HepG2 (cell line): ENCODE measurements around the gene SCN2A. TPM values are rescaled to one million over a fixed set of nuclear protein-coding genes. Genes with fewer than 3 reads are reported as not detected.

Experiments
- ATAC-seq: fragments of 200-7000 bp; cut with Tn5 transposase; 3 replicates; pipeline ENCODE4 v1.9.1; 2020; ENCODE audit warnings: mild to moderate bottlenecking, moderate library complexity
- BruUV-seq: library from RNA; stranded (reverse); fragments of 400-500 nt; replicated peaks from 2 replicates; lab custom pipeline; 2021; lab: Mats Ljungman, UMichigan
- CTCF ChIA-PET: fragments of 300-600 bp; formaldehyde crosslinking; extraction: SDS; loops from one replicate; lab custom pipeline; 2021; ENCODE audit warnings: low total read pairs, inconsistent platforms, low intra/inter-chr PET ratio; lab: Yijun Ruan, JAX
- POLR2A ChIA-PET: fragments of 350-600 bp; sonication (Branson Sonifier 250); formaldehyde crosslinking; loops from one replicate; lab custom pipeline; 2020; ENCODE audit warnings: antibody characterized with exemption, inconsistent platforms; lab: Yijun Ruan, JAX
- DNase-seq: peaks from one replicate; pipeline ENCODE4 v3.0.0-alpha.2; 2015; ENCODE audit warnings: low spot score
- FAIRE-seq: peaks from 3 replicates; lab custom pipeline; 2011; peaks lifted over from hg19 to GRCh38; lab: Jason Lieb, UNC
- H2AFZ ChIP-seq: one replicate; pipeline ENCODE4 v1.6.1; 2011; ENCODE audit warnings: low read length, inconsistent platforms
- H3K27ac ChIP-seq: fragments of 300-600 bp; 3 replicates; pipeline ENCODE4 v1.8.0; 2011; ENCODE audit warnings: mixed run types, mild to moderate bottlenecking, mixed read lengths, low read length, inconsistent platforms; ENCODE audit not compliant: insufficient read depth; ENCODE audit errors: extremely low read length
- H3K27me3 ChIP-seq, 2 experiments: fragments of 200-600 bp in 1 of 2; 2 replicates in 1 of 2; 3 replicates in 1 of 2; pipeline versions ENCODE4 v1.6.0 to v1.8.0; 2011; ENCODE audit warnings: low read length in 2 of 2, mild to moderate bottlenecking in 2 of 2, moderate library complexity in 2 of 2, inconsistent platforms in 1 of 2; ENCODE audit not compliant: insufficient read depth in 2 of 2, control insufficient read depth in 1 of 2
- H3K36me3 ChIP-seq, 2 experiments: fragments of 200-600 bp in 1 of 2; replicated peaks in 1 of 2; 2 replicates in 1 of 2; 3 replicates in 1 of 2; pipeline versions ENCODE4 v1.5.1 to v1.8.0; 2011; ENCODE audit warnings: low read length in 2 of 2, inconsistent platforms in 1 of 2; ENCODE audit not compliant: insufficient read depth in 2 of 2, control insufficient read depth in 1 of 2
- H3K4me1 ChIP-seq: 2 replicates; pipeline ENCODE4 v1.5.1; 2012; ENCODE audit warnings: low read length, inconsistent platforms; ENCODE audit not compliant: insufficient read depth
- H3K4me2 ChIP-seq: 2 replicates; pipeline ENCODE4 v1.6.0; 2011; ENCODE audit warnings: low read depth, low read length, inconsistent platforms
- H3K4me3 ChIP-seq, 3 experiments: fragments of 200-600 bp in 1 of 3; sonication (generic), shearing (Covaris generic) in 1 of 3; replicated peaks in 1 of 3; 2 replicates each; pipeline ENCODE4 v1.5.1; 2011 to 2016; ENCODE audit warnings: low read length in 3 of 3, inconsistent platforms in 2 of 3, low read depth in 2 of 3, mild to moderate bottlenecking in 2 of 3, control low read depth in 1 of 3, mixed read lengths in 1 of 3; ENCODE audit not compliant: insufficient read depth in 1 of 3
- H3K79me2 ChIP-seq: one replicate; pipeline ENCODE4 v1.6.1; 2011; ENCODE audit warnings: low read length, inconsistent platforms; ENCODE audit not compliant: insufficient read depth
- H3K9ac ChIP-seq: 2 replicates; pipeline ENCODE4 v1.6.0; 2011; ENCODE audit warnings: mild to moderate bottlenecking, low read depth, low read length, inconsistent platforms; ENCODE audit not compliant: insufficient read depth
- H3K9me3 ChIP-seq: 2 replicates; pipeline ENCODE4 v1.5.1; 2012; ENCODE audit warnings: mild to moderate bottlenecking, low read length
- H4K20me1 ChIP-seq: 2 replicates; pipeline ENCODE4 v1.6.0; 2011; ENCODE audit warnings: inconsistent platforms, mild to moderate bottlenecking, low read length, moderate library complexity; ENCODE audit not compliant: insufficient read depth
- GABPA ChIP-seq, 2 experiments: IDR thresholded peaks; 2 replicates each; pipeline ENCODE4 v1.6.1; 2011 to 2016; ENCODE audit warnings: low read depth in 2 of 2, low read length in 1 of 2, missing biosample characterization in 1 of 2, missing genetic modification characterization in 1 of 2
- GPN1 ChIP-seq: sonication (generic); formaldehyde crosslinking; IDR thresholded peaks from 2 replicates; pipeline ENCODE4 v1.5.1; 2020; ENCODE audit warnings: missing genetic modification reagents, borderline replicate concordance
- HNRNPLL ChIP-seq: fragments of 200-400 bp; formaldehyde crosslinking; IDR thresholded peaks from 2 replicates; pipeline ENCODE4 v1.6.1; 2017; ENCODE audit warnings: mild to moderate bottlenecking, low read depth, low read length; ENCODE audit not compliant: poor library complexity, severe bottlenecking
- KDM6A ChIP-seq: IDR thresholded peaks from 2 replicates; pipeline ENCODE4 v1.6.1; 2016; ENCODE audit warnings: low read depth
- ZMYM3 ChIP-seq: sonication (generic); formaldehyde crosslinking; IDR thresholded peaks from 2 replicates; pipeline ENCODE4 v1.5.1; 2020; ENCODE audit warnings: mild to moderate bottlenecking, missing genetic modification reagents
- ZNF724P ChIP-seq: sonication (generic); formaldehyde crosslinking; IDR thresholded peaks from 2 replicates; pipeline ENCODE4 v1.8.0; 2022; ENCODE audit warnings: missing genetic modification reagents, borderline replicate concordance
- ZNF773 ChIP-seq: sonication (generic); formaldehyde crosslinking; IDR thresholded peaks from 2 replicates; pipeline ENCODE4 v1.4.0; 2020; ENCODE audit warnings: missing genetic modification reagents, borderline replicate concordance
- WGBS: methylation state at CpG from one replicate; pipeline ENCODE4 v1.1.6; 2017; ENCODE audit warnings: low lambda C conversion rate; 5-methylcytosine and 5-hydroxymethylcytosine counted together
- in situ Hi-C: cut with HindIII; loops from 2 replicates; pipeline ENCODE4 v1.10.0; 2017; ENCODE audit warnings: low pct_unique_long_range_greater_than_20kb; ENCODE audit not compliant: extremely low pct_ligation_motif_present
- intact Hi-C: fragments of 100-400 bp; cut with micrococcal nuclease; formaldehyde crosslinking; loops from one replicate; pipeline ENCODE4 v1.10.0; 2022; ENCODE audit not compliant: unreplicated experiment
- polyA plus RNA-seq, 8 experiments: library from polyadenylated mRNA; depleted of rRNA in 3 of 8; stranded (reverse) in 7 of 8; unstranded in 1 of 8; fragments of >200 nt; fragmentation: Illumina TruSeq in 4 of 8; extraction: Trizol in 4 of 8; gene quantifications; 2 replicates each; pipeline versions ENCODE4 v1.2.1 to v1.2.3, GENCODE V29; 2011 to 2016; ENCODE audit warnings: low read depth in 4 of 8, missing spikeins in 1 of 8, mixed read lengths in 1 of 8; ENCODE audit not compliant: insufficient read depth in 1 of 8
- total RNA-seq, 5 experiments: library from RNA; depleted of rRNA; stranded (reverse); fragments of >200 nt; fragmentation: Illumina TruSeq; extraction: Trizol; gene quantifications; 2 replicates each; pipeline ENCODE4 v1.2.3, GENCODE V29; 2016; ENCODE audit warnings: low read depth in 1 of 5
- TF ChIP-seq, protein P1 (sequence below): sonication (generic); formaldehyde crosslinking; IDR thresholded peaks from 2 replicates; pipeline ENCODE4 v1.4.0; 2020; ENCODE audit warnings: missing genetic modification reagents

Gene SCN2A
- total and polyA plus RNA-seq, 2 of the 13 experiments (the other 11 are each of a cell fraction or from before 2014, with no cell fraction given): 0.20 to 0.30 TPM

DNA sequence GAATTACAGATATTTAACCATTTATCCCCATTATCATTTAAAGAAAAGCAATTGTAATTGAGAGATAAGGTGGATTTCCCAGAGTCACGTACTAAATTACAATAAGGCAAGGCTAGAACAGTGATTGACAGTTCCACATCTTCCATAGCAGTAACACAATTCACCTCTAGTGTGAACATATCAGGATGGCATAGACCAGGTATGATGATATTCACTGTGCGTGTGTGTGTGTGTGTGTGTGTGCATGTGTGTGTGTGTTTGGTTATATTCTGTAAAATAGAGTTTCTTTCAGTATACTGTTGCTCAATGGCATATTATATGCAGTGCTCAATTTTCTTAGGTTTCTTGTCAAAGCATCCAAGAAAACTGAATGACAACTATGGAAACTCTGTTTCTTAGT lies 1.7 kb downstream of the SCN2A start:
- Histone ChIP-seq H3K36me3 (no peaks in the 10 kb centered on the region), H4K20me1 (no peaks in the 10 kb centered on the region), H2AFZ (no peak overlapping the region), H3K79me2 (no peaks in the 10 kb centered on the region), H3K9me3 (no peaks in the 10 kb centered on the region), H3K27ac (no peak overlapping the region), H3K4me2 (no peak overlapping the region), H3K27me3 (no peaks in the 10 kb centered on the region), H3K4me3 (no peak overlapping the region), H3K9ac (no peak overlapping the region), H3K4me1 (no peaks in the 10 kb centered on the region)
- intact Hi-C loops (no loop called here), in situ Hi-C loops (no loop called here)
- TF ChIP-seq GPN1 (CRISPR knock-in tag): no peak
- TF ChIP-seq ZNF773 (CRISPR knock-in tag): no peak
- ATAC-seq (no peak), FAIRE-seq (no peak), DNase-seq (no peak)
- CTCF ChIA-PET: no interaction called here
- no TSS peak for BruUV-seq
- 6% methylated on average over 2 of the region's 2 CpGs for WGBS
- POLR2A ChIA-PET: no interaction called here

DNA sequence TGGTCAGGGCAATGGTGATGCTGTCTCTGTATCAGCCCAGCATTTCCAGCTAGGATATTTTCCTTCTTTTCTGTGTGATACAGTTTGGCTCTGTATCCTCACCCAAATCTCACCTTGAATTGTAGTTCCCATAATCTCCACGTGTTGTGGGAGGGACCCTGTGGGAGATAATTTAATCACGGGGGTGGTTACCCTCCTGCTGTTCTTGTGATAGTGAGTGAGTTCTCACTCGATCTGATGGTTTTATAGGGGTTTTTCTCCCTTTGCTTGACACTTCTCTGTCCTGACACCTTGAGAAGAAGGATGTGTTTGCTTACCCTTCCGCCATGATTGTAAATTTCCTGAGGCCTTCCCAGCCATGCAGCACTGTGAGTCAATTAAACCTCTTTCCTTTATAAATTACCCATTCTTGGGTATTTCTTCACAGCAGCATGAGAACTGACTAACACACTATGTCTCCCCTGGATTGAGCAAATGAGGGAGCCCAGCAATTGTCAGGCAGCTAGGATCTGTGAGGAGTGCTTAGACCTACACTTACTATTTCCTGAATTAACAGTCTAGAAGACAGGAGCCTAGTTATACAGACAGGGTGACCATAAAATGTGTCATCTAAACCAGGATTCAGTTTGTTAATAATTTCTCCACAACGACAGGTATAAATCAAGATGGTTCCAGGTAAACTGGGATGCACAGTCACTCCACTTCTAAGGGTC lies 6.0 kb downstream of the SCN2A start:
- Histone ChIP-seq H3K9ac (no peak overlapping the region), H4K20me1 (no peaks in the 10 kb centered on the region), H2AFZ (no peak overlapping the region), H3K36me3 (no peaks in the 10 kb centered on the region), H3K27me3 (no peaks in the 10 kb centered on the region), H3K4me1 (no peaks in the 10 kb centered on the region), H3K27ac (no peak overlapping the region), H3K4me3 (no peak overlapping the region), H3K79me2 (no peaks in the 10 kb centered on the region), H3K9me3 (no peaks in the 10 kb centered on the region), H3K4me2 (no peak overlapping the region)
- BruUV-seq: no TSS peak
- WGBS: 17% methylated on average over 5 of the region's 5 CpGs
- ATAC-seq (no peak), DNase-seq (no peak), FAIRE-seq (no peak)
- POLR2A ChIA-PET: no interaction called here
- CTCF ChIA-PET: no interaction called here
- intact Hi-C loops (no loop called here), in situ Hi-C loops (no loop called here)
- TF ChIP-seq KDM6A: no peak
- no peak for TF ChIP-seq HNRNPLL
- no peak for TF ChIP-seq ZNF724P (CRISPR knock-in tag)
- TF ChIP-seq, protein P1, sequence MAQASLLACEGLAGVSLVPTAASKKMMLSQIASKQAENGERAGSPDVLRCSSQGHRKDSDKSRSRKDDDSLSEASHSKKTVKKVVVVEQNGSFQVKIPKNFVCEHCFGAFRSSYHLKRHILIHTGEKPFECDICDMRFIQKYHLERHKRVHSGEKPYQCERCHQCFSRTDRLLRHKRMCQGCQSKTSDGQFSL (CRISPR knock-in tag): no peak
- no peak for TF ChIP-seq ZMYM3
- TF ChIP-seq GABPA (IDR thresholded peaks at IDR 0.05; ENCODE audit: low read depth, low read length): no peak
- no peak for TF ChIP-seq GABPA (CRISPR knock-in tag; IDR thresholded peaks at IDR 0.05; ENCODE audit: low read depth)
